Non-pigmented ciliary epithelial cell (primary cell): ENCODE data around the gene GOLGA8N.
"Not testable (repeated sequence)": the region's sequence is repeated elsewhere in the genome, so short reads cannot be mapped to it uniquely, and the experiment has no call there.

Experiments
- DNase-seq: peaks from one replicate; pipeline ENCODE4 v3.0.0-alpha.2; 2010; ENCODE audit warnings: low read depth

Gene GOLGA8N

DNA sequence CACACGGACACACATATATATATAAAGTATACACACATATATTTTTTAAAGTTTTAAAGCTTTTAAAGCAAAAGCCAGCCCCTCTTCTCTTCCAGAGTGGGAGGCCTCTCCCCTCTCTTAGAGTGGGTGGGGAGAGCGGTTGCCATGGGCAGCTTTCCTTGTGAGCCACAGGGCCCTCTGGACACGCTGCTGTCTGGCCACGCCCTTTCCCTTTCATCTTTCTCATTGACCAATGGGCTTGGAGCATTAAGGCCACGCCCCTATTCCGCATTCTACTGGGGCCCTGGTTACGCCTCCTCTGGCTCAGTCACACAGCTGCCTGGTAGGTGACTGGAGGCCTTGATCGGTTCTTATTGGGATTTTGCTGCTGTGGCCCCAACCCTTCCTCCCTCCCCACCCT is at the start of gene GOLGA8N:
Gene GOLGA8N, plus strand, starts transcription at position 306 of the 400 bp plus-strand sequence.
- DNase-seq = not testable (repeated sequence)

DNA sequence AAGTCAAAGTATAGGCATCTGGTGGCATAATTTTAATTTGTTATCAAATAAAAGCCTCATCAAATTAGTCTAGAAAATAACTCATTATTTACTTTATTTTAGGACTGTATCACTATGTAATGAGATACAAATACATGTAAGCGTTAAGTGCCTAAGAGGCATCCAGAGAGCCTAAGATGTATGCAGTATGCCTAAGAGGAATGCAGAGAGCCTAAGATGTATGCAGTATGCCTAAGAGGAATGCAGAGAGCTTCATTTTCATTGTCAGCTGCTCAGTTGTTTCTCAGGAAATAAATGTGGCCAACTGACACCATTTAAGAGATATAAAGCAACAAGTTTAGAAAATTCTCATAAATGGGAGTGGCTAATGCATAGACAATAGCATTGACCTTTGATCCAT is 49.8 kb upstream of the GOLGA8N start:
- DNase-seq = not testable (repeated sequence)

DNA sequence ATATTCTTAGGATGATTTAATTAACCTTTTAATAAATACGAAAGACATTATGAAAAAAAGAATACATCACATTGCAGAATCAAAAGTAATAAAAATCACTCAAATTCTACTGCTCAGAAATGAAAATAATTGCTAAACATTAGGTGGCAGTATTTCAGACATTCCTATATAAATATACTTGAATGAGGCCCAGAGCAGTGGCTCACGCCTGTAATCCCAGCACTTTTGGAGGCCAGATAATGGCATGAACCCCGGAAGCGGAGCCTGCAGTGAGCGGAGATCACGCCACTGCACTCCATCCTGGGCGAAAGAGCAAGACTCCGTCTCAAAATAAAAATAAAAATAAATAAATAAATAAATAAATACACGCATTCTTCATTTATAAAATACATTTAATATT is 48.1 kb upstream of the GOLGA8N start:
- DNase-seq = not testable (repeated sequence)

DNA sequence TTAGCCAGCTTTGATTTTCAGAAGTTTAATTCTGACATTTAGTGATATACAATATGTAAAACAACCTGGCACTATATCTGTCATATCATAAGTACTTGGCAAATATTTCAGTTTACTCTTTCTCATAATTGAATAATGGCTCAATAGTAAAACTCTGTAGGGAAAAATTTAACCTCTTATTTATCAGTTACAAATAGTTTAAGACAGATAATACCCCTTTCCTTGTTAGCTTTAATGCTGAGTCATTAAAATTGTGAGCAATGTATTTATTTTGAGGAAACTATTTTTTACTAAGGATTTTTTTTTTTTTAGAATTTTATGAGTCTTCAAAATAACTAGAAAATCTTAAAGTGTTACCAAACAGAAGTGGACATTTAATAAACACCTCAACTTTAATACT is 38.7 kb upstream of the GOLGA8N start:
- DNase-seq = not testable (repeated sequence)

DNA sequence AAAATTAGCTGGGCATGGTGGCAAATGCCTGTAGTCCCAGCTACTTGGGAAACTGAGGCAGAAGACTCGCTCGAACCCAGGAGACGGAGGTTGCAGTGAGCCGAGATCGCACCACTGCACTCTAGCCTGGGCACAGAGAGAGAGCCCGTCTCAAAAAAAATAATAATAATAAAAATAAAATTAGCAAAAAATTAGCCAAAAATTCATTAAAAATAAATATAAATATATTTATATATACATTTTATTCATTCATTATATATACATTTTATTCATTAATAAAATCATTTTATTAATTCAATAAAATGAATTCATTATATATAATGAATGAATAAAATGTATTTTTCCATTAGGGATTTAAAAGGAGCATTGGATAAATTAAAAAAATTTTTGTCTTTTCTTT is 31.1 kb upstream of the GOLGA8N start:
- not testable (repeated sequence) for DNase-seq

DNA sequence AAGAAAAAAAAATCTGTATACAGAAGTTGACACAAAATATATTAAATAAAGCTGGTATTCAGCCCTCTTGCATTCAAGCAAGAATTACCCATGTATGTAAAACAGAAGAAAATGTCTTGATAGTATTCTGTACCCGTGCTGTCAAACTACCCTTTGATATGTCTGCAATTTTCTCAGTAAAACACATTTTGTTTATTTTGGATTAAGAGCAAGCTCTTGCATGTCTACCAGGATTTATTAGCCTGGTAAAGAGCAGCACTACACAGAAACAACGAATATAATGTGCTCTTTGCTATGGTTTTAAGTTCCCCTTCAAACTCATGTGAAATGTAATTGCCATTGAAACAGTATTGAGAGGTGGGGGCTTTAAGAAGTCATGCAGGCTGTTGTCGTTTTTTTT is 24.3 kb upstream of the GOLGA8N start:
- DNase-seq = not testable (repeated sequence)

DNA sequence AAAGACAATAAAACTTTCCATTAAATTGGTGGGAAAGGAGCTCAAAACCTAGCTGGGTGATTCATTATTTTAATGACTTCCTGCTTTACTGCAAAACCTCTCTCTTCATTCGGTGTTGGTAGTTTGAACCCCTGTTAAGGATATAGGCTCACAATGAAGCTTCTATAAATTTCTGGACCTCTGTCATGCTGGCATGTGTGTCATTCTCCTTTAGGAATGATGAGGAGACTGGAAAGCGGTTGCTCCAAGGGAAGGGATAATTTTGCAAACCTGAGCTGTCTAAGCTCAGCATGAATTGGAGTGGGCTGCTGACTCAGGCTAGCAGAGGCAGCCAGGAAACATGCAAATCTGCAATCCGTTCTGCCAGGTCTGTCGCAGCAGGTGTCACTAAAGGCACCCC is 14.8 kb upstream of the GOLGA8N start:
- DNase-seq = not testable (repeated sequence)

DNA sequence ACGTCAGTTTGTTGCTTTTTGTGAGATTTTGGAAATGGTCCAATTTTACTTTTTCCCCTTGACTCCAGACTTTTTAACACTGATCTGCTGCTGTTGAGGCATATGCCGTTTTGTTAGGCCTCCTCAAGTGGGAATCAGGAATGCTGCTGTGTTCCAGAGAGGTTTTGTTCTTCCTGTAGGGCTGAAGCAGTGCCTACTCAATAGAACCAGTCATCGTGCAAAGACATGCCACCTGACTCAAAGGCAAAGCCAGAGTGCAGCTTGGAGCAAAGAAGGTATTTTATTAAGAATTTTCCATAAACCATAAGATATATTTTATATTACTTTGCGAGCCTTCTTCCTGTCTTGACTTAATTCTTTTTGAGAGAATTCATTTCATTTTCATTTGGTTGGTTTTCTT is 7.4 kb upstream of the GOLGA8N start:
- not testable (repeated sequence) for DNase-seq

DNA sequence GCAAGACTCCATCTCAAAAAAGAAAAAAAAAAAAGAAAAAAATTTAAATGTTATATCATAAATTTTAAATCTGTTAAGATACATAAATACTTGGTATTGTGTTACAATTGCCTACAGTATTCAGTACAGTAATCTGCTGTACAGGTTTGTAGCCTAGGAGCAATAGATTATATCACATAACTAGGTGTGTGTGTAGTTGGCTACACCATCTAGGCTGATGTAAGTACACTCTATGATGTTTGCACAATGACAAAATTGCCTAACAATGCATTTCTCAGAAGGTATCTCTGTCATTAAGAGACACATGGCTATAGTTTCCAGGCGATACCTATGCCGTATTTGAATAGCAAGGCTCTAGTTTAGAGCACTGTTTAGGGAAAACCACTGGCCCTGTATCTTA is 16.3 kb downstream of the GOLGA8N start:
- DNase-seq = not testable (repeated sequence)

DNA sequence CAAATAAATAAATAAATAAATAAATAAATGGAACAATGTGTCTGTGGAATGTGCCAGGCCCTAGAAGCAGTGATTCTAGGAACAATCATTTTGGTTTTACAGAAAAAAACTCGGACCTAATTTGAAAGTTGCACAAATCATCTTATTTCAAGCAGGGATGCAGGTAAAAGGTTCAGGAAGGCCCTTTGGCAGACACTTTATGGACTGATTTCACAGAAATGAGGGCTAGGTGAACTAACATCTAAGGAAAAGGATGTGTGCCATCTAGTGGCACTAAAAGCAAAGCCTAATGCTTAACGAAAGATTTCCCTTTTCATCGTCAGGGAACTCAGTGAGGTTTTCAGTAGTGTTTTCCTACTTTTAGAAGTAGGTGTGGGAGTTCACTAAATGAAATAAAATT is 17.5 kb downstream of the GOLGA8N start:
- DNase-seq = not testable (repeated sequence)

DNA sequence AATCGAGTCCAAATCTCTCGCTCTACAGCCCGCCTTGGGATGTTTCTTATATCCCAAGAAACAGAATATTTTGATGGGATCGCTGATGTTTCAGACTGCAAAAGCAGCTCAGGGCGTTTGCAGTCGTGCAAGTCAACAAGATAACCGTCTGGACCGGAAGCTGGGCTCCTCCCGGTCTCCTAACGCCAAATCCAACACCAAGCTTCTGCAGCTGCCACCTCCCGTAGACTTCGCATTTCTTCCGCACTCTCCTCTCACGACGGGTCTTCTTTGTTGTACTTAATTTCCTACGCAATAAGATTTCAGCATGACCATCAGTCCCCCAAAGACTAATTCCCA is 21.4 kb downstream of the GOLGA8N start:
- not testable (repeated sequence) for DNase-seq

DNA sequence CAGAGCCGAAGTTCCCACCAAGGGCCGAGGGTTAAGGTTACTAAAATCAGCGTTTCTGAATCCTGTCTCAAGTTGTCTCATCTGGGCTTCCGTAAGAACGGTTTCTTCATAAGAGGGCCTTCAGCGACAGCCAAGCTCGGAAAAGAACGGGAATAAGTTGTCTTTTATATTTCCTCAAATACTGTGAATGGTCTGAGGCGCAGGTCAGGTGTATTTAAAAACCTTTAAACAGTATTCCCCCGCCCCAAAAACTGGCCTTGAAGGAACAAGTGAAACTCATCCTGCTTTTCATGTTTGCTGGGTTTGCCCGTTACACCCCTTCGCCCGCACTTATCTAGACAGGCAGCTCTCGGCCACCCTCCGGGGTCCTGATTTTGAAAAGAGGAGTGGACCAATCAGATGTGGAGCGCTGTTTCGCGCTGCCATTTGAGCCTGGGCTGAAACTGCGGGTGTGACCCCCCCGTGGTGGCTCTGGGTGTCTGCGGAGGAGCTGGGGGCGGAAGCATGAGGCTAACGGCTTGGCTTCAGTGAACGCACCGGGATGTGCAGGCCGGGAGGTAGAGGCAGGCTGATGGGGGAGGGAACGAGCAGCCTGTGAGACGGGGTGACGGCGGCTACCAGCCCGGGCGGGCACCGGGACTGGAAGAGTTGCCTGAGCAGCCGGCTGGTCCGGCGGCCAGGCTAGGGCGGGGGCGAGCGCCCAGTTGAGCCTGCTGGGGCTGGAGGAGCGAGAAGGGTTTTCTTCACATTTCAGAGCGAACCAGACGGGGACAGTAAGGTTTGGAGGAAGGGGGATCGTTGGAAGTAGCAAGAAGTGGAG is 22.0 kb downstream of the GOLGA8N start, which contains the start of gene ARHGAP11A:
Gene ARHGAP11A, plus strand, starts transcription at position 454 of the 820 bp plus-strand sequence. CDS start 708 bp downstream, outside the sequence.
- peak; percentile 74 for DNase-seq

DNA sequence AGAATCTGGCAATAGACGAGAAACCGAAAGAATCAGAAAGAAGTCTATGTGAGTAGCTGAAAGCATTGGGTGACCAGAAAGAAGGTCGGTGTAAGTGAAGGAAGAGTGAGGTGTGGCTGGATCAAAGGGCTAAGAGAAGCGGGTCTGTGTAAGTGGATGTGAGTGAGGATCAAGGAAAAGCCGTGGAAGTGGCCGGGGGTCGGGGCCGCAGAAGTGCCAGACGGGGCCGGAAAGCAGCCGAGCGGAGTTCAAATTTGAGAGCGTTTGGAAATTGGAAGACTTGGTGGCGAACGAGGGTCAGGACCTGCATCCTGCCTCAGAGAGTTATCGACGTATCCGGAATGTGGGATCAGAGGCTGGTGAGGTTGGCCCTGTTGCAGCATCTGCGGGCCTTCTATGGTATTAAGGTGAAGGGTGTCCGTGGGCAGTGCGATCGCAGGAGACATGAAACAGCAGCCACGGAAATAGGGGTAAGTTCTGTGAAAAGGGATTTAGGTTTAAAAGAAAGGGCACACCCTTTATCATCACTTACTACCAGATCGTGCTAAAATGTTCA is 22.7 kb downstream of the GOLGA8N start:
- not testable (repeated sequence) for DNase-seq

DNA sequence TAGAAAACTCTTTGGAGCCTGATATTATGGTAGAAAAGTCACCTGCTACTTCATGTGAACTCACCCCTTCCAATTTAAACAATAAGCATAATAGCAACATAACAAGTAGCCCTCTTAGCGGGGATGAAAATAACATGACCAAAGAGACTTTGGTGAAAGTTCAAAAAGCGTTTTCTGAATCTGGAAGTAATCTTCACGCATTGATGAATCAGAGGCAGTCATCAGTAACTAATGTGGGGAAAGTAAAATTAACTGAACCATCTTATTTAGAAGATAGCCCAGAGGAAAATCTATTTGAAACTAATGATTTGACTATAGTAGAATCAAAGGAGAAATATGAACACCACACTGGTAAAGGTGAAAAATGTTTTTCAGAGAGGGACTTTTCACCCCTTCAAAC is 43.2 kb downstream of the GOLGA8N start:
- DNase-seq = no peak

DNA sequence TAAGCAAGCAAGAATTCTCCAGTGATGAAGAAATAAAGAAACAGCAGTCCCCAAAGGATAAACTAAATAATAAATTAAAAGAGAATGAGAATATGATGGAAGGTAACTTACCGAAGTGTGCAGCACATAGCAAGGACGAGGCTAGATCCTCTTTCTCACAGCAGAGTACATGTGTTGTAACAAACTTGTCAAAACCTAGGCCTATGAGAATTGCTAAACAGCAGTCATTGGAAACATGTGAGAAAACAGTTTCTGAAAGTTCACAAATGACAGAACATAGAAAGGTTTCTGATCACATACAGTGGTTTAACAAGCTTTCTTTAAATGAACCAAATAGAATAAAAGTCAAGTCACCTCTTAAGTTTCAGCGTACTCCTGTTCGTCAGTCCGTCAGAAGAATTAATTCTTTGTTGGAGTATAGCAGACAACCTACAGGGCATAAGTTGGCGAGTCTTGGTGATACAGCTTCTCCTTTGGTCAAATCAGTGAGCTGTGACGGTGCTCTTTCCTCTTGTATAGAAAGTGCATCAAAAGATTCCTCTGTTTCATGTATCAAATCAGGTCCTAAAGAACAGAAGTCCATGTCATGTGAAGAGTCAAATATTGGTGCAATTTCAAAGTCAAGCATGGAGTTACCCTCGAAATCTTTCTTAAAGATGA is 43.8 kb downstream of the GOLGA8N start:
- no peak for DNase-seq

DNA sequence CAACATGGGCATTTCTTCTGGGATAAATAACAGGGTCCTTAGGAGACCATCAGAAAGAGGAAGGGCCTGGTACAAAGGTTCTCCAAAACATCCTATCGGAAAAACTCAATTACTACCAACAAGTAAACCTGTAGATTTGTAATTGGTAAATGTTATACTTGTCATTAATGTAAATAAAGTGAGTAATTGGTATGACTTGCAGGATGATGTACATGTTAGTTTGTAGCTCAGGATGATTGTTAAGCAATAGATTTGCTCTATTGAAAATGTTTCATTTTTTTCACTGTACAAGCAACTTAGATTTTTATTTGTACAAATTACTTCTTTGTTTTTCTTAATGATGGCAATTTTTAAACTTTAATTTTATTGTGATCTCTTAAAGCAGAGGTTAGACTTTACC is 44.4 kb downstream of the GOLGA8N start:
- no peak for DNase-seq

DNA sequence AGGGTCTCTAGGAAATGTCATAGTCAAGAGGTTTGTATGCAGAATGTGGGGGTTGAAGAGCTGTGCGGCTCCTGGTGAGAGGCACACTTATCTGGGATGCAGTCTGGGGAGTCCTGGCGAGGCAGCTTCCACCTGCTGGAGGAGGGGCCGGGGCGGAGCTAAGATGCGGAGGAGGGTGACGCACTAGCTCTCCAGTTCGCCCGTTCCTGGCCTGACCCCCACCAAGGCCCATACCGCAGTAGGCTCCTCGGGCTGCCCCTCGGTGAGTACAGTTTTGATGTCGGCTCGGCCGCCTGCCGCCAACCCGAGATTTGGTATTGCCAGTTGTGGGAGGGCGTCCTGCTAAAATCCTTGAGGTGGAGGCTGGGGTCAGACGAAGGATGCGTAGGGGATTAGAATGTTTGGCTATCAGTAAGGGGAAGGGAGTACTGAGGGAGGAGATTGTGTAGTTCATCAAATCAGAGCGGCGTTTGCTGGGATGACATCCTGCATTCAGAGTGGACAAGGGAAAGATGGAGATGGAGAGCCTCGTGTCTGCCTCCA is 48.3 kb downstream of the GOLGA8N start, which contains the start of gene SCG5:
Gene SCG5, plus strand, starts transcription at position 194 of the 543 bp plus-strand sequence. CDS start 1,883 bp downstream, outside the sequence.
- no peak for DNase-seq

DNA sequence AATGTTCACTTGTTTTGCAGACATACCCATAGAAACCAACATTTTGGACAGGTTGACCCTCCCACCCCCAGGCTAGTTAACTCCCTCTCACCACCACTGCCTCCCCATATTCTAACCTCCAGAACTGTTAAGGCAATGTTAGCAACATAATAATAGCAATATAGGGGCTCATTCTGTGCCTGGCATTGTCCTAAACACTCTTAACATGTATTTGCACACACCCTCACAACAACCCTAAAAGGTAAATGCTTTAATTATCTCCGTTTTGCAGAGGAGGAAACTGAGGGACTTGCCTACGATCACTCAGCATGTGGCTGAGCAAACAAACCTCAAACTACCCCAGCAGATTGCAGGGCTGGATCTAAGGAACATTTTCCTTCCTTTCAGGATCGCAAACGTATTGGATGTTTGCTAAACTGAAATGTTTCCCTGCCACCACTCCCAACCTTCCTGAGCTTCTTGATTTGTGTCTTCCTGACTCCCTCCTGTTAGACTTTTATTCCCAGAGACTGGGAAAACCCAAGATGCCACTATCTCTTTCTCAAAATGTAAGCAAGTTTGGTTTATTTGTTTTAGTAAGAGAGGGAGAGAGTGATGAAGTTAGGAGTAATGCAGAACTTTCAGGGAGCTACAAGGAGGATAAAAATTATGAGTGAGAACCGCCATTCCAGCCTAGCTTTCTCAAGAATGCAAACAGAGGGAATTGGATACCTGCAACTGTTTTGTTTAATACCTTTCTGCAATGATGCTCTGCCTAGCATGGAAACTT is 49.6 kb downstream of the GOLGA8N start:
- no peak for DNase-seq

DNA sequence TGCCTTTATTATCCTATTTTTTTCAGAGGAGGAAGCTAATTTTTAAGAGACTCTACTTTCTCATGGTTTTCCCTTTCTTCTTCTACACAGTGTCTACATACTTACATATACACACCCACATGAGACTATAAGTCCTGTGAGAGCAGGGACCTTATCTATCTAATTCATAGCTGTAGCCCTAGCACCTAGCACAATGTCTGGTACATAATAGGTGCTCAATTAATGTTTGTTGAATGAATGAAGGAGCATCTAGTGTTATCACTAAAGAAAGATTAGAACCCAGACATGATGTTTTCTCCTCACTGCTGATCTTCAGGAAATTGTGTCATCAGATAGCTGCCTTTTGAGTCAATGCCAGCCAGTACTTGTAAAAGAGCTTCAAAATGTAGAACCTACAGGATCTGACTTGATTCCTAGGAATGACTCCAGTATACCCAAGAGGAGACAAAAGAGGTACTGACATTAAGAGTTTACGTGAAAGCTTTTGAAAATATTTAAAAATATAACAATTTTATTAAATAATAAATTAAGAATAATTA is 50.7 kb downstream of the GOLGA8N start:
- no peak for DNase-seq

DNA sequence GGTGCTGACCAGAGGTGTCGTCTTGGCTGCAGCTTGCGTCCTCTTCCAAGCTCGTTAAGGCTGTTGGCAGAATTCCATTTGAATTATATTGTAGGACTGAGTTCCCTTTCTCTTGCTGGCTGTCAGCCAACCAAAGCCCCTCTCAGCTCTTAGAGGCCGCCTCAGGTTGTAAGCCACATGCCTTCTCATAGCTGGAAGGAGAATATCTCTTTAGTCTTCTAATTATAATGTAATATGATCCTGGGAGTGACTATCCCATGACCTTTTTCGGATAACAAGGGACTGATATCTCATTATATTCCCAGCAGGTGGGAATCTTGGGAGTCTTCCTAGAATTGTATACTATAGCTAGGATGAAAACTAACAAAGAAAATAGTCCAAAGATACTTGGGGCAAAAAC is 53.0 kb downstream of the GOLGA8N start:
- no peak for DNase-seq

DNA sequence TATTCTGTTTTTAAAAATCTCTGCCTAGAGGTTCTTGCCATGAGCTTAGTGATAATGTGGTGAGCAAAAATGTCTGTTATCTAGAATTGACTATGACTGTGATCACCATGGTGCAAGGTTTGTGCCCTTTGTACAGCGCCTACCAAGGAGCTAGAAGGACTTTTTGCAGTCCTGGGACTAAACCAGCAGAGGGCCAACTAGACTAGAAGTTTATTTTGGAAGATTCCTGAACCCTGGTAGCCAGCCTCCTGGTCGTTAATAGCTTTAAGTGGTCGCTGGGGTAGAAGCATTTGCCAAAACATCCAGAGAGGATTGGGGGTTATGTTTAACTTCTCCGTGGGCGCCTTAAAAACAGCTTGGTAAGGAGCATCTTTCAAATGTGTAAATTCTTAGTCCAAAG is 56.1 kb downstream of the GOLGA8N start:
- no peak for DNase-seq
